Ishikawa (cell line): ENCODE data around the gene PIGU.

Experiments used
- CEBPB ChIP-seq: IDR thresholded peaks from 2 replicates; pipeline ENCODE4 v1.6.1; 2012
- CREB1 ChIP-seq: IDR thresholded peaks from 2 replicates; pipeline ENCODE4 v1.6.1; 2012; ENCODE audit warnings: low read depth
- EGR1 ChIP-seq: IDR thresholded peaks from 2 replicates; pipeline ENCODE4 v1.6.1; 2012
- EP300 ChIP-seq: IDR thresholded peaks from 2 replicates; pipeline ENCODE4 v1.6.1; 2012; ENCODE audit warnings: borderline replicate concordance
- FOXM1 ChIP-seq: IDR thresholded peaks from 2 replicates; pipeline ENCODE4 v1.6.1; 2012; ENCODE audit warnings: low read depth, borderline replicate concordance
- MAX ChIP-seq: IDR thresholded peaks from 2 replicates; pipeline ENCODE4 v1.6.1; 2012
- NFIC ChIP-seq: IDR thresholded peaks from 2 replicates; pipeline ENCODE4 v1.6.1; 2012
- RAD21 ChIP-seq: IDR thresholded peaks from 2 replicates; pipeline ENCODE4 v1.6.1; 2012; ENCODE audit warnings: low read depth
- REST ChIP-seq: IDR thresholded peaks from 2 replicates; pipeline ENCODE4 v1.6.1; 2012; ENCODE audit warnings: low read depth, mild to moderate bottlenecking
- TAF1 ChIP-seq: IDR thresholded peaks from 2 replicates; pipeline ENCODE4 v1.6.1; 2012; ENCODE audit warnings: low read depth, mild to moderate bottlenecking
- TCF12 ChIP-seq: IDR thresholded peaks from 2 replicates; pipeline ENCODE4 v1.6.1; 2012; ENCODE audit warnings: low read depth
- TEAD4 ChIP-seq: IDR thresholded peaks from 2 replicates; pipeline ENCODE4 v1.6.1; 2012
- USF1 ChIP-seq: IDR thresholded peaks from 2 replicates; pipeline ENCODE4 v1.6.1; 2012
- YY1 ChIP-seq: IDR thresholded peaks from 2 replicates; pipeline ENCODE4 v1.6.1; 2012; ENCODE audit warnings: low read depth
- ZBTB7A ChIP-seq: IDR thresholded peaks from 2 replicates; pipeline ENCODE4 v1.6.1; 2012; ENCODE audit warnings: low read depth

The PIGU gene

GRCh38 chr20:34574861-34575260 lies 102.0 kb downstream of the PIGU start:
- no peak for TF ChIP-seq REST
- no peak for TF ChIP-seq TAF1
- no peak for TF ChIP-seq TCF12

- TF ChIP-seq YY1 (no peak), ZBTB7A (no peak), CEBPB (no peak), TEAD4 (no peak), FOXM1 (no peak), EGR1 (no peak), RAD21 (no peak), MAX (no peak), NFIC (no peak), USF1 (no peak), TCF12 (no peak), EP300 (no peak), TAF1 (no peak), CREB1 (no peak), REST (no peak)
These were observed 102.5 kb downstream of the PIGU start for GRCh38 chr20:34574426-34574825.

- no peak for TF ChIP-seq NFIC
- no peak for TF ChIP-seq YY1
- TF ChIP-seq ZBTB7A, result no peak
- no peak for TF ChIP-seq REST
- TF ChIP-seq CREB1, result no peak
- TF ChIP-seq FOXM1, result no peak
- TF ChIP-seq USF1, result no peak
- no peak for TF ChIP-seq TAF1
- no peak for TF ChIP-seq TCF12
- TF ChIP-seq MAX, result no peak
- TF ChIP-seq RAD21, result no peak
- no peak for TF ChIP-seq EP300
- no peak for TF ChIP-seq EGR1
- no peak for TF ChIP-seq CEBPB
- TF ChIP-seq TEAD4, result no peak
These were observed 103.2 kb downstream of the PIGU start for GRCh38 chr20:34573541-34574300.

- no peak for TF ChIP-seq ZBTB7A
- no peak for TF ChIP-seq REST
- no peak for TF ChIP-seq TCF12
- no peak for TF ChIP-seq NFIC
- no peak for TF ChIP-seq FOXM1
- TF ChIP-seq EGR1, result no peak
- TF ChIP-seq CREB1, result no peak
- no peak for TF ChIP-seq EP300
These were observed 105.1 kb downstream of the PIGU start for GRCh38 chr20:34571753-34572152.
